KMS-11 (cell line): ENCODE data around the gene RNF34.

Source experiments
- H2AFZ ChIP-seq: fragments of 200-600 bp; sonication (generic); 2 replicates; pipeline ENCODE4 v1.6.1; 2016; ENCODE audit warnings: antibody characterized with exemption, mixed run types, low read depth
- H3K27ac ChIP-seq: fragments of 200-600 bp; sonication (generic); 2 replicates; pipeline ENCODE4 v1.6.1; 2016; ENCODE audit warnings: mild to moderate bottlenecking, mixed run types
- H3K27me3 ChIP-seq: fragments of 200-600 bp; sonication (generic); 2 replicates; pipeline ENCODE4 v1.6.1; 2017; ENCODE audit warnings: mild to moderate bottlenecking, low read depth, mixed run types, moderate library complexity; ENCODE audit not compliant: insufficient read depth
- H3K36me3 ChIP-seq: fragments of 200-600 bp; sonication (generic); 2 replicates; pipeline ENCODE4 v1.6.1; 2017; ENCODE audit warnings: mild to moderate bottlenecking, mixed run types; ENCODE audit not compliant: insufficient read depth
- H3K4me1 ChIP-seq: fragments of 200-600 bp; sonication (generic); 2 replicates; pipeline ENCODE4 v1.6.1; 2016; ENCODE audit warnings: mild to moderate bottlenecking, low read depth, mixed run types; ENCODE audit not compliant: poor library complexity, severe bottlenecking
- H3K4me2 ChIP-seq: fragments of 200-600 bp; sonication (generic); 2 replicates; pipeline ENCODE4 v1.7.0; 2016; ENCODE audit warnings: mild to moderate bottlenecking, mixed run types
- H3K4me3 ChIP-seq: fragments of 200-600 bp; sonication (generic); IDR thresholded peaks from 2 replicates; pipeline ENCODE4 v1.6.1; 2017; ENCODE audit warnings: low read depth, low read length, mixed read lengths; ENCODE audit not compliant: insufficient read depth
- H3K79me2 ChIP-seq: fragments of 200-600 bp; sonication (generic); 2 replicates; pipeline ENCODE4 v1.6.1; 2016; ENCODE audit warnings: low read depth, mixed run types; ENCODE audit not compliant: insufficient read depth
- H3K9ac ChIP-seq: fragments of 200-600 bp; sonication (generic); 2 replicates; pipeline ENCODE4 v1.6.1; 2016; ENCODE audit warnings: mild to moderate bottlenecking, mixed run types
- H4K20me1 ChIP-seq: fragments of 200-600 bp; sonication (generic); 2 replicates; pipeline ENCODE4 v1.6.1; 2016; ENCODE audit warnings: mild to moderate bottlenecking, mixed run types; ENCODE audit not compliant: insufficient read depth
- TF ChIP-seq, protein P1 (sequence below): fragments of 200-600 bp; sonication (generic); conservative IDR thresholded peaks from 2 replicates; pipeline ENCODE4 v1.6.1; 2017; ENCODE audit warnings: low read depth, mild to moderate bottlenecking, antibody characterized with exemption, low read length, moderate library complexity, mixed read lengths

Gene RNF34

GRCh38 chr12:121472150-121472905 is 72.4 kb downstream of the RNF34 start:
- Histone ChIP-seq H3K4me1 (no peaks in the 10 kb centered on the region), H3K27me3 (no peaks in the 10 kb centered on the region), H3K27ac (no peak overlapping the region), H3K4me3 (no peak overlapping the region), H3K36me3 (no peaks in the 10 kb centered on the region), H3K9ac (no peak overlapping the region), H3K79me2 (no peaks in the 10 kb centered on the region), H2AFZ (no peak overlapping the region), H3K4me2 (no peak overlapping the region), H4K20me1 (no peaks in the 10 kb centered on the region)
- TF ChIP-seq, protein P1, sequence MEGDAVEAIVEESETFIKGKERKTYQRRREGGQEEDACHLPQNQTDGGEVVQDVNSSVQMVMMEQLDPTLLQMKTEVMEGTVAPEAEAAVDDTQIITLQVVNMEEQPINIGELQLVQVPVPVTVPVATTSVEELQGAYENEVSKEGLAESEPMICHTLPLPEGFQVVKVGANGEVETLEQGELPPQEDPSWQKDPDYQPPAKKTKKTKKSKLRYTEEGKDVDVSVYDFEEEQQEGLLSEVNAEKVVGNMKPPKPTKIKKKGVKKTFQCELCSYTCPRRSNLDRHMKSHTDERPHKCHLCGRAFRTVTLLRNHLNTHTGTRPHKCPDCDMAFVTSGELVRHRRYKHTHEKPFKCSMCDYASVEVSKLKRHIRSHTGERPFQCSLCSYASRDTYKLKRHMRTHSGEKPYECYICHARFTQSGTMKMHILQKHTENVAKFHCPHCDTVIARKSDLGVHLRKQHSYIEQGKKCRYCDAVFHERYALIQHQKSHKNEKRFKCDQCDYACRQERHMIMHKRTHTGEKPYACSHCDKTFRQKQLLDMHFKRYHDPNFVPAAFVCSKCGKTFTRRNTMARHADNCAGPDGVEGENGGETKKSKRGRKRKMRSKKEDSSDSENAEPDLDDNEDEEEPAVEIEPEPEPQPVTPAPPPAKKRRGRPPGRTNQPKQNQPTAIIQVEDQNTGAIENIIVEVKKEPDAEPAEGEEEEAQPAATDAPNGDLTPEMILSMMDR, result no peak
